ENCODE measurements around the gene HM13.
"Not testable (repeated sequence)": the region's sequence is repeated elsewhere in the genome, so short reads cannot be mapped to it uniquely, and the experiment has no call there.

HM13 gene

DNA sequence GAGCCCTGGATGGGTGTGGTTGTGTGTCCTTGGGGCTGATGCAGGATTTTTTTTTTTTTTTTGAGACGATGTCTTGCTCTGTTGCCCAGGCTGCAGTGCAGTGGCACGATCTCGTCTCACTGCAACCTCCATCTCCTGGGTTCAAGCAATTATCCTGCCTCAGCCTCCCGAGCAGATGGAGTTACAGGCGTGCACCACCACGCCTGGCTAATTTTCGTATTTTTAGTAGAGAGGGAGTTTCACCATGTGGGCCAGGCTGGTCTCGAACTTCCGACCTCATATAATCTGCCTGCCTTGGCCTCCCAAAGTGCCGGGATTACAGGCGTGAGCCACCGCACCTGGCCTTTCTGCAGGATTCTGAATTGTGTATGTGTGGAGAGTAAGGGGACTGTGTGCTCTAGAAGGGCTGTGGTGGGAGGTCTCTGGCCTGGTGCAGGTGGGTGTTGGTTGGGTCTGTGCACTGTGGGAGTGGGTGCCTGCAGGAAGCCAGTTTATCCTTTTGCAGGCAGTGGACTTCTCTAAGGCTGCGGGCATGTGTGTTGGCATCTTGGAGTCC lies 79.8 kb downstream of the HM13 start:
- DNase-seq = no peak

DNA sequence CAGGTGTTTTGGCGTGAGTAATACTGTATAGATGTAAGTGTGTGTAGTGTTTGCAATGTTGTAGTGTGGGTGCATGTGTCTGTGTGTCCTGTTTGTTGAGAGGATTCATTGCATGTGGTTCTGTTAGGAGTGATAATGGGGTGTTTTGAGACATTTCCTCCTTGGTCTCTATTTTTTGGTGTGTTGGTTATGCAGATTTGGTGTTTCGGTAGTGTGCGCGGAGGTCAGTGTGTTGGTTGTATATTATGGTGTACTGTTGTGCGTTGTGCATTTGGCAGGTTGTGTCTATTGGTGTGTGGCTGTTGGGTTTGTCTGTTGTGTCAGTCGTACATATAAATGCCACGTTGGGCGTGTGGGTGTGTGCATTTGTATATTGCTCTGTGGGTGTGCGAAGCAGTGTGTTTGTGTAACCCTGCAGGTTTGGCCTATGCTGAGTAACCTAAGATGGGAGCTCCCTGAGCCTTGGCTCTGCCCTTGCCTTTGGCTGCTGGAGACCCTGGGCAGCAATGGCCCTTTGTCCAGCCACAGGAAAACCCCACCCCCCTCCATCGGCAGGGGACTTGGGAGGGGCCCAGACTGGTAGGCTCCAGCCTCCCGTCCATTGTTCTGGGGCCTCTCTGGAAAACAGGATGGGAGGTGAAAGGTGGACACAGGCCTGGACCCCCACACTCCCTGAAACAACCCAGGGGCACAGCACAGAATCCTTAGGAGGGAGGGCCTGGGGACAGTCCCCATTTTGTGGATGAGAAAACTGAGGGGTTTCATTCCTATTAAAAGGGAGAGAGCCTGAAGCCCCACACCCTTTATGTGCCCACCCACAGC lies 80.5 kb downstream of the HM13 start:
- DNase-seq = no peak

DNA sequence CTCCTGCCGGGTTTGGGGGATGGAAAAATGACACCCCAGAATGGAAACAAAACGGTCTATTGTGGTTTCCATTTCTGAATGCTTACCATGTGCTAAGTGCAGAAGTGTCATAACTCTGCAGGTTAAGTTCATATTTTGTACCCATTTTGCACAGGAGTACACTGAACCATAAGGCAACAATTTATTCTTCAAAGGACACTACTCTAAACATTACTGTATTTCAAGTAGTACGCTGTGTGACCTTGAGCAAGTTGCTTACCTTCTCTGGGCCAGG lies 81.1 kb downstream of the HM13 start:
- DNase-seq = no peak

DNA sequence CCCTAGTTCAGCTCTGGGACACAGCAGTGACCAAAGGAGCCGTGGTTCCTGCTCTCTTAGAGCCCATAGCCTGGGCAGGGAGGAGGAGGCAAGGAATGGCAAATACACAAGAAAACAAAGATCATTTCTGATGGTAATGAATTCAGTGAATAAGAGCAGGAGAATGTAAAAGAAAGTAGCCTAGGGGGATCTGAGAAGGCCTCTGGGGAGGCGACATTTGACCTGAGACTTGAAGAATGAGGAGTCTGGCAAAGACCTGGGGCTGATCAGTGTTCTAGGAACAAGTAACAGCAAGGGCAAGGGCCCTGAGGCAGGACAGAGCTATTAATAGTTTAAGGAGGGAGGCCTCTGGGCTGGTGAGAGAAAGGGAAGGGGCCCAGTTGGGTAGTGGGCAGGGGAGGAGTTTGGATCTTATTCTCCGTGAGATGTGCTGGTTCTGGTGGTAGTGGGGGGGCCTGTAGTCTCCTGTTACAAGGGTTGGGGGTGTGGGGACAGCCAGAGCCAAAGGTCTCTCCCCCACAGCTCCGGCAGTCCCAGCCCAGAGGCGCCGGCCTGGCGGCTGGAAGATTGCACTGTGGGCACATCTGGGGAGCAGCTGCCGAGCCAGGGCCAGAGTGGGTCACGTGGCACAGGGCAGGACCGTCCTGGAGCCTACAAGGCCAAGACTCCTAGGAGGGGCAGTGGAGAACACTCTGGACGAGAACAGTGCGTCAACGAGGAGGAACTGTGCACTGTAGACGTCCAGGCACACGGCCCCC lies 81.6 kb downstream of the HM13 start:
- DNase-seq = peak; percentile 79

DNA sequence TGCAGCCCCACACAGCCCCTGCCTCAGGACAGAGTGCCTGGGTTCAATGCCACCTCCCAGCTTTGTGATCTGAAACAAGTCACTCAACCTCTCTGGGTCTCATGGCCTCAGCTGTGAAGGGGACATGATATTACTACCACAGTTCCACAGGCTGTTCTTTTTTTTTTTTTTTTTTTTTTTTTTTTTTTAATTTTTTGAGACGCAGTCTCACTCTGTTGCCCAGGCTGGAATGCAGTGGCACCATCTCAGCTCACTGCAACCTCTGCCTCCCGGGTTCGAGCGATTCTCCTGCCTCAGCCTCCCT lies 82.1 kb downstream of the HM13 start:
- not testable (repeated sequence) for DNase-seq

DNA sequence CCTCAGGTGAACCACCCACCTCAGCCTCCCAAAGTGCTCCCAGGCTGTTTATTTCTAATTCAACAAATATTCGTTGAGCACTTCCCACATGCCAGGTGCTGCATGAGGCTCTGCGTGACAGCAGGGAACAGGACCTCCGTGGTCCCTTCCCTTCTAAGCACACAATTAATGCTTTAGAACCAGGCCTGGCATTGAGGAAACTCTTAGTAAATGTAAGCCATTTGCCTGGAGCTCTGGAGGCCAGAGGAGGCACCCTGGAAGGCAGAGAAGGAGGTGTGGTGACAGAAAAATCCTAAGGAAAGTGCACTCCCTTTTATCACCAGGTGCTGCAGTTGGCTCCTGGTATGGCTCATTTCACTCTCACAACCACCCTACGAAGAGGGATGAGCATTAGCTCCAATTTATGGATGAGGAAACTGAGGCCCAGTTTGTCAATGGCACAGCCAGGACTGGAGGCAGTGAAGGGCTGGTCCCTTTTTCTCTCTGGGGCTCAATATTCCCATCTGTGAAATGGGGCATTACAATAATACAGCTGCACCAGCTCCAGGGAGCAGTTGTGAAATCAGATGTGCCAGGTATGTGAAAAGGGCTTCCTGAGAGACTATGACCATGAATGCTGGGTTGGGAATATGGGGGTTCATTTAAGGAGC lies 82.7 kb downstream of the HM13 start:
- DNase-seq = no peak

DNA sequence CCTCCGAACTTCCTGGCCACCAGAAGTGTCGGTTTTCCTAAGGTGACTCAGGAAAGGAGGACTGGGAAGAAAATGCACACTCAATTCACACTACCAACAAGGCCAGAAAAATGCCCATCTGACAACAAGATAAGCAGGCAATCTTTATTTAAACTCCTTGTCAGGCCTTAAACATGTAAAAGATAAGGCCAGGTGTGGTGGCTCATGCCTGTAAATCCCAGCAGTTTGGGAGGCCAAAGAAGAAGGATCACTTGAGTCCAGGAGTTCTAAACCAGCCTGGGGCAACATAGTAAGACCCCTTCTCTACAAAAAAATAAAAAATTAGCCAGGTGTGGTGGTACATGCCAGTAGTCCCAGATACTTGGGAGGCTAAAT lies 83.2 kb downstream of the HM13 start:
- no peak for DNase-seq

DNA sequence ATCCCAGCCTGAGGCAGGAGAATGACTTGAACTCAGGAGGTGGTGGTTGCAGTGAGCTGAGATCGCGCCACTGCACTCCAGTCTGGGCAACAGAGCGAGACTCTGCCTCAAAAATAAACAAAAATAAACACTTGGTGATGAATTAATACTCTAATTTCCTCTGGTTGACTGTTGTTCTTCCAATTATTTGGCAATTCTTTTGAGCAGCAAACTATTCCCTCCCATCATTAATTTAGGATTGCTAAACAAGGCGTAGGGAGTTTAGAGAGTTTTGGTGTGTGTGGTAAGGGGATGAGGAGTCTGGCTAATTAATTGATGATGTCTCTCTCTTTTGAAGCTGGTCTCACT lies 88.2 kb downstream of the HM13 start:
- no peak for DNase-seq

DNA sequence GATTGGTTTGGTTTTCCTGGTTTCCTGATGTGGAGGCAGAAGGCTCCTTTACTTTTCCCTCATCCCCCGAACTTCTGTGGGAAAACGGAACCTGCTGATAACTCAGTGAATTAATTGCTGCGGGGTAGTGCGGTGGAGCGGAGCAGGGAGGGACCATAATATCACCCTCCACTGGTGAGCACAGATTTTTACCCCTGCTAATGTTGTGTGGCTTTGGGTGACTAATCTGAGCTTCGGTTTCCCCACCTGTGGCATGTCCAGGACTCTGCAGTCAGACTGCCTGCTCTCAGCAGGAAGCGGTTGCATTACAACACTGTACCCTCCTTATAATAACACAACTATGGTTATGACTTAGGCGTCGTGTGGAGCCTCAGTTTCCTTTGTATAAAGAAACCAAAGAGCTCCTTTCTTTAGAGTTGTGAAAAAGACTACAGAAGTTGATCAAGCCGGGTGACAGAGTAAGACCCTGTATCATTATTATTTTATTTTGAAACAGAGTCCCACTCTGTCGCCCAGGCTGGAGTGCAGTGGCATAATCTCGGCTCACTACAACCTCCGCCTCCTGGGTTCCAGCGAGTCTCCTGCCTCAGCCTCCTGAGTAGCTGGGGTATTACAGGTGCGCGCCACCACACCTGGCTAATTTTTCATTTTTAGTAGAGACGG lies 88.7 kb downstream of the HM13 start:
- DNase-seq = peak; percentile 58

DNA sequence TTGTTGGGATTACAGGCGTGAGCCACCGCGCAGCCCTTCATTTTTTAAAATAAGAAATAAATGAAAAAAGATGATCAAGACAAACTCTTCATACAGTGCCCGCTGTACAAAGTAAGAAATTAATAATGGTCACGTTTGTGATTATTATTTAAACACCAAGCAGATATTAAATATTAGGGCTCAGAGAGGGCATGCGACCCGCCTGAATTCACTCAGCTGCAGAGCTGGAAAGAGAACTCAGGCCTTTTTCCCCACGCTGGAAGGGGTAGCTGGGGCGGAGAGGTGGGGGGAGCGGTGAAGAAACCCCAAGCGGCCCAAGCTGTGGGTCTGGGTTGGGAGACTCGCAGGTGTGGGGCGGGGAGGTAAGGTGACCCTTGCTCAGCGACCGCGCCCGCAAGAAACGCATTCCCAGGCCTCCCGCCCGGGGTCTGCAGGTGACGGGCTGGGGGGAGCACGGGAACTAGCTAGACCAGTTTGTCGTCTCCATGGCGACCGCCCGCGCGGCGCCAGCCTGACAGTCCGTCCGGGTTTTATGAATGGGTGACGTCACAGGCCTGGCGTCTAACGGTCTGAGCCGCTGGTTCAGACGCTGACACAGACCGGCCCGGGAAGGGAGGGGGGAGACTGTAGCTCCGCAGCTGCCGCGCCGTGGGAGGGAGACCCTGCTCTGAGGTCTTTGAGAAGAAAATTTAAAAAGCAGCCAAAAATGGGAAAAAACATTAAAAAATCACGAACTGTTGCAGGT lies 89.8 kb downstream of the HM13 start:
- peak; percentile 95 for DNase-seq

DNA sequence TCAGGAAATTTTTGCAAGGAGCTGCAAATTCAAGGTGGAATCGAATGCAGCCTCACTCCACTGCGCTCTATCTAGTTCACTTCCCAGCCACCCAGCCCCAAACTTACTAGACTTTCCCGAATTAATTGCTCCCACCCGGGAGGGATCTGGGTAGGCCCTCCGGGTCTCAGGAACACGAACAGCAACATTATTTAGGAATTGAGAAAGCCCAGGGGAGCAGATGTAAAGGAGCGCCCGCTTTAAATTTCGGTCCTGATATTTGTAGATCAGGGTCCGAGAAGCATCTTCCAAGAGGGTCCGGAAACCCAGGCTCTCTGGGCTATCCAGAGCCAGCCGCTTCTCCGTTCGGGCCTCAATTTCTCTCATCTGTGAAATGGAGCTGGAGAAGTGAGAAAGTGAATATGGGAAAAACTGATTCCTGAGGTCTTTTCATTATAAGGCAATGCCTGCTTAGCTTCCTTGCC lies 90.4 kb downstream of the HM13 start:
- DNase-seq = peak; percentile 80

DNA sequence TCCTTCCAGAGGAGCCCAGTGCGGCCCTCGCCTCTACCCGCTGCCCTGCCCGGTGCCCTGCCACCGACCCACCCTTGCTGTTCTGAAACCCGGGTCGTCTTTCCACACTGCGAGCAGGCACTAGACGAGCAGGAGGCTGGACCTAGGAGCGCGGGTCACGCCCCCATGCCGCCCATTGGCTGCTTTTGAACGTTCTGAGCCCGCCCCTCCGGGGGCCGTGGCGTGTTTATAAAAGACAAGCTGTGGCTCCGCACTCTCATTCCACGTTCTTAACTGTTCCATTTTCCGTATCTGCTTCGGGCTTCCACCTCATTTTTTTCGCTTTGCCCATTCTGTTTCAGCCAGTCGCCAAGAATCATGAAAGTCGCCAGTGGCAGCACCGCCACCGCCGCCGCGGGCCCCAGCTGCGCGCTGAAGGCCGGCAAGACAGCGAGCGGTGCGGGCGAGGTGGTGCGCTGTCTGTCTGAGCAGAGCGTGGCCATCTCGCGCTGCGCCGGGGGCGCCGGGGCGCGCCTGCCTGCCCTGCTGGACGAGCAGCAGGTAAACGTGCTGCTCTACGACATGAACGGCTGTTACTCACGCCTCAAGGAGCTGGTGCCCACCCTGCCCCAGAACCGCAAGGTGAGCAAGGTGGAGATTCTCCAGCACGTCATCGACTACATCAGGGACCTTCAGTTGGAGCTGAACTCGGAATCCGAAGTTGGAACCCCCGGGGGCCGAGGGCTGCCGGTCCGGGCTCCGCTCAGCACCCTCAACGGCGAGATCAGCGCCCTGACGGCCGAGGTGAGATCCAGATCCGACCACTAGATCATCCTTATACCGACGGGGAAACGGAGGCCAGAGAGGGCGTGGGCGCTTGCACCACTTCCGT lies 91.0 kb downstream of the HM13 start, which contains the start of gene ID1:
ID1 (plus strand) TSS at position 259 of the 871 bp plus-strand sequence; CDS start at position 358, 99 bp downstream.
- DNase-seq = peak; percentile 91

DNA sequence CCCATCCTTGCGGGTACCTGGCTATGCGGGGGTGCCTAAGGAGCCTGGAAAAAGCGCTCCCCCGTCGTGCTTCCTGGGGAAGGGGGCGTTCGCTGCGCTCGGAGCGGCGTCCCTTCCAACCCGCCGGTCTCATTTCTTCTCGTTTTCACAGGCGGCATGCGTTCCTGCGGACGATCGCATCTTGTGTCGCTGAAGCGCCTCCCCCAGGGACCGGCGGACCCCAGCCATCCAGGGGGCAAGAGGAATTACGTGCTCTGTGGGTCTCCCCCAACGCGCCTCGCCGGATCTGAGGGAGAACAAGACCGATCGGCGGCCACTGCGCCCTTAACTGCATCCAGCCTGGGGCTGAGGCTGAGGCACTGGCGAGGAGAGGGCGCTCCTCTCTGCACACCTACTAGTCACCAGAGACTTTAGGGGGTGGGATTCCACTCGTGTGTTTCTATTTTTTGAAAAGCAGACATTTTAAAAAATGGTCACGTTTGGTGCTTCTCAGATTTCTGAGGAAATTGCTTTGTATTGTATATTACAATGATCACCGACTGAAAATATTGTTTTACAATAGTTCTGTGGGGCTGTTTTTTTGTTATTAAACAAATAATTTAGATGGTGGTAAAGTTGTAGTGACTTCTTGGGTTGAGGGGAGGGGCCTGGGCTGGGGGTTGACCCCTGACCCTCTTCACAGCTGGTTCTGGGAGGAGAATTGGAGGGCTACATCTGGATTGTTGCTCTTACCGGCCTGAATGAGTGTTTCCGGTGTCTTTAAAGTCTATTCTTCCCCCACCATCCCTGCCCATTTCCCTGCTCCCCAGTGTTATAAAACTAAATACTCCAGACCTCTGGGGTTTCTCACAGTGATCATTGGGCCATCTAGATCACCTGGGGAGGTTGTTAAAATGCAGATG lies 91.9 kb downstream of the HM13 start:
- DNase-seq = no peak

DNA sequence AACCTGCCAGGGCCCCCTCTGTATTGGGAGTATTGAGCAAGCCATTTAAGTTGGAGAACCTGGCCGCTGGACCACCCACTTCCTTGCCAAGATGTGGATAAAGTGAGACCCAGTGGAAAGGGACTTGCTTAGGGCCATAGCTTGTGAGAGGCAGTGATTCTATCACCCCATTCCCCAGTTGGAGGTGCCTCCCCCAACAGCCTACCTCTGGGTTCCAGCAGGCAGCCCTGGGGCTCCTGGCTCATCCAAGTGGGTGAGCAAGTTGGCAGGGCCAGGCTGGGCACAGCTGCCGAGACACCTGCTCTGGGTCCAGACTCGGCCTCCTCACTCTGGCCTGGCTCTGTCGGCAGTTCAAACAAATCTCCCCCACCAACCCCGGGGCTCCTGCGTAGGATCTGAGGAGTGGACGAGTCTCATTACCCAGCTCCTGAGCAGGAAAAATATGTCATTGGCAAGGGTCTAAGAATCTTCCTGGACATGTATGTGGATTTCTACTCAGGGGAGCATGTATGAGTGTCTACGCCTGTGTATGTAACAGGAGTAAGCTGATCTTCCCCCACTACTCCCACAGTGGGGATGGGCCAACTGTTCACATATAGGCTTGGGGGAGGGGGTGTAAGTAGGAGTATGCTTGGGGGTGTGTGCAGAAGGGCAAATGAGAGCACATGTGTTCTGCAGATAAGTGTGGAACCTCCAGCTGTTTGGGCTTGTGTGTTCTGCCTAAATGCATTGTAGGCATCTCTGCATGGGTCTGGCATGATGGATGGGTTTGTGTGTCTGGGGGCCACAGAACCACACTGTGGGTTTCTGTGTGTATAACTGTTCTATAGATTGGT lies 92.8 kb downstream of the HM13 start:
- DNase-seq = peak; percentile 98

DNA sequence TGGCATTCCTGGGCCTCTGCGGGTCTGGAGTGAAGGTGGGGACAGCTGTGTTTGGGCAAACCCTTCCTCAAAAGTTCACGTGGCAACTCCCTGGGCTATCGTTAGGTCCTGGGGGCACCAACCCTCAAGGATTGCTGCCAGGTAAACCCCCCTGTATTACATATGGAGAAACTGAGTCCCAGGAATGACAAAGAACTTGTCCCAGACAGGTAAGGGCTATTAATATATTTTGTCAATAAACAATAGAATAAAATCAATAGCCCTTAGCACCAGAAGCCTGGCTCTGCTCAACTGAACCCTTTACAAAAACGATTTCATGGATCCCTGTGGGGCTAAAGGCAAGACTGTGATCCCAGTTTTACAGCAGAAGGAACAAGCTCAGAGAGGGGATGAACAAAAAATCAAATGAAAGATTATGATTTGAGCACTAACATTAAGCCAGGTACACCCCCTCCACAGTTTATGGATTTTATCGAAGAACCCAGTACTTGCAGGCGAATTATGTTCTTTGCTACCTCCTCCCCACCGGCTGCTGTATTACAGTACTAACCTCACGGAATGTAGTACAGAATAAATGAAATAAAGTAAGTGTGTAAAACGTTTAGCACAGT lies 93.5 kb downstream of the HM13 start:
- peak; percentile 79 for DNase-seq

DNA sequence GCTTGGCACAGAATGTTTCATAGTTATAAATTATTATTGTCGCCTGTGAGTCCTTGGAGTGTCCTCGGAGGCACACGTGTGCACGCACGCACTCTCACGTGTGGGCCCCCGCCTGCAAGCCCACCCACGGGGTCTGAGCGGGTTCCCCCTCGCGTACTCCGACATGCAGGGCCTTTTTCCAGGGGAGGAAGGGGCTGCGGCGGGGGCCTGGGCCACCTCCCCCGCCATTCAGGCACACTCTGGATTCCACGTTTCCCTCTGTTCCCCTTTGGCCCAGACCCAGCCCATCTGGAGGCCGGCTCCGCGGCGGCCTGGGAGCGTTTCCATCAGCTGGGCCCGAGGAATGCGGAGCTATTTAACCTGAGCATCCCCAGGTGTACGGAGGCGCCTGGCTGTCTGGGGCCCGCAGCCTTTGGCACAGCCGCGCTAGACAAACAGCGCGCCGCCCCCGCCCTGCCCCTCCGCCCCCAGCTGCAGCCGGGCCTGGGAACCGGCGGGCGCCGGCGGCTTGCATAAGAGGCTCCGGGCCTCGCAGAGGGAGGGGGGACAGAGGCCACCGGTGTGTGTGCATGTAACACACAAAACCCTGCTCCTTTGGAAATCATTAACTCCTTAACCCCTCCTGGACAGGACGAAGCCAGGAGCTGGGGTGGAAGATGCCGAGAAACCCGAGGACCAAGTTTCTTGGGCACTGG lies 94.2 kb downstream of the HM13 start:
- DNase-seq = peak; percentile 90

DNA sequence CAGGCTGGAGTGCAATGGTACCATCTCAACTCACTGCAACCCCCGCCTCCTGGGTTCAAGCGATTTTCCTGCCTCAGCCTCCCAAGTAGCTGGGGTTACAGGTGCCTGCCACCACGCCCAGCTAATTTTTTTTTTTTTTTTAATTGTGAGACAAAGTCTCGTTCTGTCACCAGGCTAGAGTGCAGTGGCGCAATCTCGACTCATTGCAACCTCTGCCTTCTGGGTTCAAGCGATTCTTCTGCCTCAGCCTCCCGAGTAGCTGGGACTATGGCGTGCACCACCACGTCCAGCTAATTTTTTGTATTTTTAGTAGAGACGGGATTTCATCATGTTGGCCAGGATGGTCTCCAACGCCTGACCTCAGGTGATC lies 98.0 kb downstream of the HM13 start:
- DNase-seq = not testable (repeated sequence)

DNA sequence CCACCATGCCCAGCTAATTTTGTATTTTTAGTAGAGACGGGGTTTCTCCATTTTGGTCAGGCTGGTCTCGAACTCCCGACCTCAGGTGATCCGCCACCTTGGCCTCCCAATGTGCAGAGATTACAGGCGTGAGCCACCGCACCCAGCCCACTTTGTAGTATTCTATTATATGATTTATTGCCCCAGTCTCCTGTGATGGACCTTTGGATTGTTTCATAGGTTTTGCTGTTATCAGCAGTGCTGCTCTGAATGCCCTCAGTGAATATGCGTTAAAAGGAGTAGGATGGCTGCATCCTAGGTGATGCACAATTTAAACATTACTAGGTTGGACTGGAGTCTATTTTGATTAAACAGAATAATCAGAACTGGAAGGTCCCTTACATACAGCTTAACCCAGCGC lies 101.2 kb downstream of the HM13 start:
- DNase-seq = no peak
